Panc1 (cell line): ENCODE measurements around the gene LAMB4. TPM values are rescaled to one million over a fixed set of nuclear protein-coding genes. Genes with fewer than 3 reads are reported as not detected.

Source experiments
- ATAC-seq: fragments of 200-7000 bp; cut with Tn5 transposase; 2 replicates; pipeline ENCODE4 v1.9.1; 2020; ENCODE audit warnings: mild to moderate bottlenecking, moderate library complexity
- BruUV-seq: library from RNA; stranded (reverse); fragments of 400-500 nt; replicated peaks from 2 replicates; lab custom pipeline; 2021; lab: Mats Ljungman, UMichigan
- CTCF ChIA-PET: fragments of 300-600 bp; sonication (Branson Sonifier 250); formaldehyde crosslinking; loops from one replicate; lab custom pipeline; 2022; ENCODE audit warnings: antibody characterized with exemption; lab: Charles Lee
- POLR2A ChIA-PET: fragments of 300-600 bp; sonication (Branson Sonifier 250); formaldehyde crosslinking; loops from one replicate; lab custom pipeline; 2022; ENCODE audit warnings: antibody characterized with exemption; lab: Charles Lee
- DNase-seq: peaks from one replicate; pipeline ENCODE4 v3.0.0-alpha.2; 2010; ENCODE audit warnings: low read depth, low spot score
- H3K27ac ChIP-seq: 2 replicates; pipeline ENCODE4 v1.5.1; 2011; ENCODE audit warnings: mild to moderate bottlenecking, low read length, inconsistent platforms
- H3K27me3 ChIP-seq: fragments of 200-500 bp; sonication (Bioruptor generic); 2 replicates; pipeline ENCODE4 v1.6.0; 2014; ENCODE audit warnings: low read length, inconsistent platforms; ENCODE audit not compliant: control insufficient read depth, insufficient read depth
- H3K36me3 ChIP-seq: fragments of 200-500 bp; sonication (Bioruptor generic); 2 replicates; pipeline ENCODE4 v1.5.1; 2014; ENCODE audit warnings: inconsistent platforms, mild to moderate bottlenecking, low read length, moderate library complexity; ENCODE audit not compliant: control insufficient read depth, insufficient read depth
- H3K4me1 ChIP-seq: 2 replicates; pipeline ENCODE4 v1.5.1; 2011; ENCODE audit warnings: inconsistent platforms, mild to moderate bottlenecking, low read length, moderate library complexity; ENCODE audit not compliant: control insufficient read depth, insufficient read depth
- H3K4me3 ChIP-seq, 2 experiments: 2 replicates each; pipeline ENCODE4 v1.5.1; 2011 to 2012; ENCODE audit warnings: low read depth in 2 of 2, low read length in 2 of 2, mild to moderate bottlenecking in 2 of 2, inconsistent platforms in 1 of 2, moderate library complexity in 1 of 2
- H3K9me3 ChIP-seq: fragments of 200-500 bp; sonication (Bioruptor generic); 2 replicates; pipeline ENCODE4 v1.5.1; 2014; ENCODE audit warnings: low read depth, mild to moderate bottlenecking, inconsistent platforms, low read length, moderate library complexity; ENCODE audit not compliant: control insufficient read depth, insufficient read depth
- POLR2AphosphoS5 ChIP-seq: IDR thresholded peaks from 2 replicates; pipeline ENCODE4 v1.6.1; 2012; ENCODE audit warnings: mild to moderate bottlenecking, low read depth, low read length, moderate library complexity
- SIN3A ChIP-seq: IDR thresholded peaks from 2 replicates; pipeline ENCODE4 v1.6.1; 2012; ENCODE audit warnings: low read depth, mild to moderate bottlenecking, low read length, moderate library complexity, borderline replicate concordance; ENCODE audit not compliant: insufficient read depth
- TCF7L2 ChIP-seq: IDR thresholded peaks from 2 replicates; pipeline ENCODE4 v1.6.1; 2011; ENCODE audit warnings: mild to moderate bottlenecking, low read depth, low read length, inconsistent platforms
- in situ Hi-C: cut with HindIII; loops from 2 replicates; pipeline ENCODE4 v1.10.0; 2016; ENCODE audit warnings: low sequenced_read_pairs, low pct_unique_long_range_greater_than_20kb
- intact Hi-C: fragments of 100-400 bp; cut with micrococcal nuclease; formaldehyde crosslinking; loops from one replicate; pipeline ENCODE4 v1.10.0; 2022; ENCODE audit not compliant: unreplicated experiment
- total RNA-seq: library from RNA; stranded (reverse); gene quantifications from one replicate; pipeline ENCODE4 v1.2.1, GENCODE V29; 2021; ENCODE audit not compliant: unreplicated experiment
- TF ChIP-seq, protein P1 (sequence below): fragments of 450-650 bp; IDR thresholded peaks from 2 replicates; pipeline ENCODE4 v1.5.1; 2017; ENCODE audit warnings: mild to moderate bottlenecking
- TF ChIP-seq, protein P2 (sequence below), 2 experiments: IDR thresholded peaks; 2 replicates each; pipeline ENCODE4 v1.6.1; 2011 to 2012; ENCODE audit warnings: low read depth in 2 of 2, control low read depth in 1 of 2, low read length in 1 of 2, mild to moderate bottlenecking in 1 of 2, moderate library complexity in 1 of 2; ENCODE audit not compliant: insufficient read depth in 1 of 2

The LAMB4 gene
- total RNA-seq, 1 experiment from 2014 or later = not detected

DNA sequence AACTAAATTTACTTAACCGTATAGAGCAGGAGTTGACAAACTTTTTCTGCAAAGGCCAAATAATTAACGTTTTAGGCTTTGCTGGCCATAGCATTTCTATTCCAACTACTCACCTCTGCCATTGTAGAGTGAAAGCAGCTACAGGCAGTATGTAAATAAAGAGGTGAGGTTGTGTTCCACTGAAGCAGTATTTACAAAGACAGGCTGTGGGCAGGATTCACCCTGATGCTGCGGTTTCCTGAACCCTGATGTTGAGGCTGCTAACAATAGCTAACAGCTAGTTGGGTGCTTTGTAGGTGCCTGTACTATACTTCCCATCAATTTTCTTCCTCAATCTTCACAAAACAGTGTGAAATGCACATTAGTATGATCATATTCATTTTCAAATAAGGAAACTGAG is 80.2 kb downstream of the LAMB4 start:
- in situ Hi-C loops (no loop called here), intact Hi-C loops (no loop called here)
- ATAC-seq (no peak), DNase-seq (no peak)
- no peak overlapping the region for H3K27ac ChIP-seq
- H3K36me3 ChIP-seq = no peaks in the 10 kb centered on the region
- H3K4me1 ChIP-seq = no peaks in the 10 kb centered on the region
- POLR2A ChIA-PET = no interaction called here
- no peaks in the 10 kb centered on the region for H3K9me3 ChIP-seq
- CTCF ChIA-PET = no interaction called here
- TF ChIP-seq, protein P1, sequence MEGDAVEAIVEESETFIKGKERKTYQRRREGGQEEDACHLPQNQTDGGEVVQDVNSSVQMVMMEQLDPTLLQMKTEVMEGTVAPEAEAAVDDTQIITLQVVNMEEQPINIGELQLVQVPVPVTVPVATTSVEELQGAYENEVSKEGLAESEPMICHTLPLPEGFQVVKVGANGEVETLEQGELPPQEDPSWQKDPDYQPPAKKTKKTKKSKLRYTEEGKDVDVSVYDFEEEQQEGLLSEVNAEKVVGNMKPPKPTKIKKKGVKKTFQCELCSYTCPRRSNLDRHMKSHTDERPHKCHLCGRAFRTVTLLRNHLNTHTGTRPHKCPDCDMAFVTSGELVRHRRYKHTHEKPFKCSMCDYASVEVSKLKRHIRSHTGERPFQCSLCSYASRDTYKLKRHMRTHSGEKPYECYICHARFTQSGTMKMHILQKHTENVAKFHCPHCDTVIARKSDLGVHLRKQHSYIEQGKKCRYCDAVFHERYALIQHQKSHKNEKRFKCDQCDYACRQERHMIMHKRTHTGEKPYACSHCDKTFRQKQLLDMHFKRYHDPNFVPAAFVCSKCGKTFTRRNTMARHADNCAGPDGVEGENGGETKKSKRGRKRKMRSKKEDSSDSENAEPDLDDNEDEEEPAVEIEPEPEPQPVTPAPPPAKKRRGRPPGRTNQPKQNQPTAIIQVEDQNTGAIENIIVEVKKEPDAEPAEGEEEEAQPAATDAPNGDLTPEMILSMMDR = no peak
- TF ChIP-seq, protein P2, sequence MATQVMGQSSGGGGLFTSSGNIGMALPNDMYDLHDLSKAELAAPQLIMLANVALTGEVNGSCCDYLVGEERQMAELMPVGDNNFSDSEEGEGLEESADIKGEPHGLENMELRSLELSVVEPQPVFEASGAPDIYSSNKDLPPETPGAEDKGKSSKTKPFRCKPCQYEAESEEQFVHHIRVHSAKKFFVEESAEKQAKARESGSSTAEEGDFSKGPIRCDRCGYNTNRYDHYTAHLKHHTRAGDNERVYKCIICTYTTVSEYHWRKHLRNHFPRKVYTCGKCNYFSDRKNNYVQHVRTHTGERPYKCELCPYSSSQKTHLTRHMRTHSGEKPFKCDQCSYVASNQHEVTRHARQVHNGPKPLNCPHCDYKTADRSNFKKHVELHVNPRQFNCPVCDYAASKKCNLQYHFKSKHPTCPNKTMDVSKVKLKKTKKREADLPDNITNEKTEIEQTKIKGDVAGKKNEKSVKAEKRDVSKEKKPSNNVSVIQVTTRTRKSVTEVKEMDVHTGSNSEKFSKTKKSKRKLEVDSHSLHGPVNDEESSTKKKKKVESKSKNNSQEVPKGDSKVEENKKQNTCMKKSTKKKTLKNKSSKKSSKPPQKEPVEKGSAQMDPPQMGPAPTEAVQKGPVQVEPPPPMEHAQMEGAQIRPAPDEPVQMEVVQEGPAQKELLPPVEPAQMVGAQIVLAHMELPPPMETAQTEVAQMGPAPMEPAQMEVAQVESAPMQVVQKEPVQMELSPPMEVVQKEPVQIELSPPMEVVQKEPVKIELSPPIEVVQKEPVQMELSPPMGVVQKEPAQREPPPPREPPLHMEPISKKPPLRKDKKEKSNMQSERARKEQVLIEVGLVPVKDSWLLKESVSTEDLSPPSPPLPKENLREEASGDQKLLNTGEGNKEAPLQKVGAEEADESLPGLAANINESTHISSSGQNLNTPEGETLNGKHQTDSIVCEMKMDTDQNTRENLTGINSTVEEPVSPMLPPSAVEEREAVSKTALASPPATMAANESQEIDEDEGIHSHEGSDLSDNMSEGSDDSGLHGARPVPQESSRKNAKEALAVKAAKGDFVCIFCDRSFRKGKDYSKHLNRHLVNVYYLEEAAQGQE (IDR thresholded peaks at IDR 0.05; ENCODE audit: insufficient read depth in 1 of 2, low read depth in 2 of 2, low read length in 1 of 2) = no peak
- TF ChIP-seq TCF7L2 = no peak
- BruUV-seq = no TSS peak
- no peak overlapping the region for H3K4me3 ChIP-seq
- H3K27me3 ChIP-seq = no peaks in the 10 kb centered on the region

DNA sequence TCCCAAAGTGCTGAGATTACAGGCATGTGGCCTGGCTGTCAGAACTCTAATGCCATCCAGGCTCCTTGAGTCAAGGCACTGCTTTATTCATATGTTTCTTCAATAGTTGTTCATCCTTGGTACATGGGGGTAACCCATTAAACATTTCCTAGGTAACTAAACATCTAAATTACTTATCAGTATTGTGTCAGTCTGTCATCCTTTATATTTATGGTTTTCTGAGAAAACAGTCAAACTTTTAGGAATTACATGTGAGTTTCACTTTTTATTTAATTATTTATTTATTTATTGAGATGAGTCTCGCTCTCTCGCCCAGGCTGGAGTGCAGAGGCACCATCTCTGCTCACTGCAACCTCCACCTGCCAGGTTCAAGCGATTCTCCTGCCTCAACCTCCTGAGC is 81.7 kb downstream of the LAMB4 start:
- CTCF ChIA-PET = interaction anchor here (0.7 kb wide), 1 partner anchor 195 kb away, joined by 3 read pairs; no protein-coding TSS in a partner anchor
- Histone ChIP-seq H3K4me1 (no peaks in the 10 kb centered on the region), H3K27ac (no peak overlapping the region), H3K27me3 (no peaks in the 10 kb centered on the region), H3K4me3 (no peak overlapping the region), H3K9me3 (no peaks in the 10 kb centered on the region), H3K36me3 (no peaks in the 10 kb centered on the region)
- no TSS peak for BruUV-seq
- POLR2A ChIA-PET = no interaction called here
- DNase-seq (no peak), ATAC-seq (no peak)
- intact Hi-C loops = no loop called here
- in situ Hi-C loops = no loop called here
- TF ChIP-seq SIN3A (no peak), TCF7L2 (no peak), POLR2AphosphoS5 (no peak)
- TF ChIP-seq, protein P1 = no peak
- TF ChIP-seq, protein P2 (IDR thresholded peaks at IDR 0.05; ENCODE audit: insufficient read depth in 1 of 2, low read depth in 2 of 2, low read length in 1 of 2) = no peak
